OCI-LY1 (cell line): Measurements from ENCODE around the gene WWC2.

Experiments
- EZH2 ChIP-seq: fragments of 200-600 bp; sonication (generic), shearing (Covaris generic); IDR thresholded peaks from 2 replicates; pipeline ENCODE4 v1.8.0; 2017; ENCODE audit warnings: borderline replicate concordance, mixed run types, mild to moderate bottlenecking, antibody characterized with exemption, low read length, moderate library complexity, mixed read lengths
- TF ChIP-seq, protein P1 (sequence below): fragments of 200-600 bp; sonication (generic), shearing (Covaris generic); IDR thresholded peaks from 2 replicates; pipeline ENCODE4 v1.5.1; 2017; ENCODE audit warnings: mild to moderate bottlenecking, antibody characterized with exemption, low read length, moderate library complexity, mixed read lengths

- TF ChIP-seq, protein P1, sequence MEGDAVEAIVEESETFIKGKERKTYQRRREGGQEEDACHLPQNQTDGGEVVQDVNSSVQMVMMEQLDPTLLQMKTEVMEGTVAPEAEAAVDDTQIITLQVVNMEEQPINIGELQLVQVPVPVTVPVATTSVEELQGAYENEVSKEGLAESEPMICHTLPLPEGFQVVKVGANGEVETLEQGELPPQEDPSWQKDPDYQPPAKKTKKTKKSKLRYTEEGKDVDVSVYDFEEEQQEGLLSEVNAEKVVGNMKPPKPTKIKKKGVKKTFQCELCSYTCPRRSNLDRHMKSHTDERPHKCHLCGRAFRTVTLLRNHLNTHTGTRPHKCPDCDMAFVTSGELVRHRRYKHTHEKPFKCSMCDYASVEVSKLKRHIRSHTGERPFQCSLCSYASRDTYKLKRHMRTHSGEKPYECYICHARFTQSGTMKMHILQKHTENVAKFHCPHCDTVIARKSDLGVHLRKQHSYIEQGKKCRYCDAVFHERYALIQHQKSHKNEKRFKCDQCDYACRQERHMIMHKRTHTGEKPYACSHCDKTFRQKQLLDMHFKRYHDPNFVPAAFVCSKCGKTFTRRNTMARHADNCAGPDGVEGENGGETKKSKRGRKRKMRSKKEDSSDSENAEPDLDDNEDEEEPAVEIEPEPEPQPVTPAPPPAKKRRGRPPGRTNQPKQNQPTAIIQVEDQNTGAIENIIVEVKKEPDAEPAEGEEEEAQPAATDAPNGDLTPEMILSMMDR, result no peak
- TF ChIP-seq EZH2, result no peak
These were observed 76.7 kb downstream of the WWC2 start for GRCh38 chr4:183175631-183176232.
